ENCODE data around the gene LRP10. TPM values are rescaled to one million over a fixed set of nuclear protein-coding genes. Genes with fewer than 3 reads are reported as not detected.

The LRP10 gene
- total and polyA plus RNA-seq, 2 of the 4 experiments (the other 2 are of a cell fraction), result 25.1 to 118 TPM

GRCh38 chr14:22883173-22883976 is 11.8 kb downstream of the LRP10 start, which contains the start of gene REM2 (continued):
- TF ChIP-seq MXI1 (IDR thresholded peaks at IDR 0.05; ENCODE audit: borderline replicate concordance, low read depth, low read length) (no peak), POLR2A (IDR thresholded peaks at IDR 0.05; ENCODE audit: low read depth, low read length) (no peak)

GRCh38 chr14:22884076-22884737 is 12.7 kb downstream of the LRP10 start:
- 96% methylated on average over 3 of the region's 7 CpGs; no CpG with 5 or more reads in 1 of the 2 experiments for WGBS, 2 experiments (ENCODE audit: extremely low coverage in 2 of 2, insufficient read length in 1 of 2)
- TF ChIP-seq ELK1 (IDR thresholded peaks at IDR 0.05; ENCODE audit: borderline replicate concordance, low read depth, low read length) (no peak), CHD1 (IDR thresholded peaks at IDR 0.05; ENCODE audit: low read depth, low read length) (no peak), RFX5 (IDR thresholded peaks at IDR 0.05; ENCODE audit: low read depth, low read length) (no peak), MAZ (IDR thresholded peaks at IDR 0.05; ENCODE audit: borderline replicate concordance, low read depth, low read length) (no peak), MXI1 (IDR thresholded peaks at IDR 0.05; ENCODE audit: borderline replicate concordance, low read depth, low read length) (no peak), NFE2L2 (IDR thresholded peaks at IDR 0.05; ENCODE audit: low read depth, low read length) (no peak), FOS (IDR thresholded peaks at IDR 0.05; ENCODE audit: low read depth, low read length) (no peak), POLR2A (IDR thresholded peaks at IDR 0.05; ENCODE audit: low read depth, low read length) (no peak)
- Histone ChIP-seq H3K9me3 (ENCODE audit: control insufficient read depth, insufficient read depth, low read length) (no peaks in the 10 kb centered on the region), H2AK9ac (replicated peaks; ENCODE audit: low read depth, low read length, poor library complexity) (peak overlapping the region; percentile 28), H3K36me3 (ENCODE audit: control insufficient read depth, insufficient read depth, low read length) (peaks cover 3% of the 10 kb centered on the region), H2AFZ (replicated peaks; ENCODE audit: low read length, poor library complexity) (no peak overlapping the region), H4K5ac (ENCODE audit: low read depth, low read length) (no peak overlapping the region), H3K56ac (ENCODE audit: extremely low read depth, insufficient read depth, low read length) (no peak overlapping the region), H3K4me3 (ENCODE audit: insufficient read depth, low read depth, low read length) (no peak overlapping the region), H2BK120ac (ENCODE audit: low read depth, low read length) (no peak overlapping the region), H3K27me3 (ENCODE audit: control insufficient read depth, insufficient read depth, low read length) (no peaks in the 10 kb centered on the region), H4K20me1 (ENCODE audit: insufficient read depth, low read length) (no peaks in the 10 kb centered on the region), H3K4ac (ENCODE audit: low read depth, low read length) (no peak overlapping the region), H2BK15ac (ENCODE audit: low read depth, low read length) (no peak overlapping the region), H2BK20ac (ENCODE audit: low read depth, low read length) (no peak overlapping the region), H4K8ac (ENCODE audit: low read depth in 2 of 2, low read length in 2 of 2) (no peak overlapping the region), H3K9ac (ENCODE audit: low read depth, low read length) (no peak overlapping the region), H4K91ac (ENCODE audit: insufficient read depth, low read depth, low read length) (no peak overlapping the region), H3K4me1 (ENCODE audit: control insufficient read depth, insufficient read depth, low read length) (peaks cover 5% of the 10 kb centered on the region; the same call in 1 of the 2 replicates), H3K9me1 (ENCODE audit: insufficient read depth, low read length) (peaks cover 11% of the 10 kb centered on the region; the same call in 1 of the 2 replicates), H3K79me1 (ENCODE audit: low read depth in 1 of 2, low read length in 2 of 2) (peaks cover 7 to 17% of the 10 kb centered on the region in 2 experiments; a peak in 3 of 4 replicates), H3K23ac (ENCODE audit: low read depth, low read length) (no peak overlapping the region), H2BK5ac (ENCODE audit: low read depth, low read length, poor library complexity, severe bottlenecking) (no peak overlapping the region), H3K27ac (ENCODE audit: insufficient read depth, low read length) (no peak overlapping the region), H3K18ac (ENCODE audit: low read depth, low read length) (no peak overlapping the region), H2AK5ac (ENCODE audit: low read depth, low read length) (no peak overlapping the region), H3K4me2 (ENCODE audit: low read depth, low read length) (no peak overlapping the region), H3K14ac (replicated peaks; ENCODE audit: low read depth, low read length) (no peak overlapping the region)
- dilution Hi-C loops (cut with HindIII; ENCODE audit: low sequenced_read_pairs, unreplicated experiment) (no loop called here), in situ Hi-C loops (cut with MboI; ENCODE audit: low sequenced_read_pairs) (no loop called here), intact Hi-C loops (cut with micrococcal nuclease) (no loop called here)
- POLR2A ChIA-PET (ENCODE audit: unreplicated experiment), result interaction anchor here (1.0 kb wide), 1 partner anchor 33 kb away, joined by 3 read pairs; no protein-coding TSS in a partner anchor
- ATAC-seq (ENCODE audit: low read depth) (no peak), DNase-seq (no peak)
- CTCF ChIA-PET, result interaction anchor here (1.7 kb wide), 1 partner anchor 12 kb away, joined by 10 read pairs; no protein-coding TSS in a partner anchor
- BruUV-seq (replicated peaks), result no TSS peak
